GM12875 (cell line): Measurements from ENCODE around the gene PIEZO2.

ENCODE experiments used
- H3K4me3 ChIP-seq: one replicate; pipeline ENCODE4 v1.5.1; 2011; ENCODE audit warnings: low read depth, low read length, control low read depth
- CTCF ChIP-seq: IDR thresholded peaks from 2 replicates; pipeline ENCODE4 v1.5.1; 2011; ENCODE audit warnings: low read depth, mild to moderate bottlenecking, control low read depth, inconsistent platforms, low read length, moderate library complexity, borderline replicate concordance; ENCODE audit not compliant: insufficient read depth

Gene PIEZO2

GRCh38 chr18:10843565-10843964, 305.8 kb downstream of the PIEZO2 start:
- TF ChIP-seq CTCF: no peak
- H3K4me3 ChIP-seq: no peak overlapping the region

DNA sequence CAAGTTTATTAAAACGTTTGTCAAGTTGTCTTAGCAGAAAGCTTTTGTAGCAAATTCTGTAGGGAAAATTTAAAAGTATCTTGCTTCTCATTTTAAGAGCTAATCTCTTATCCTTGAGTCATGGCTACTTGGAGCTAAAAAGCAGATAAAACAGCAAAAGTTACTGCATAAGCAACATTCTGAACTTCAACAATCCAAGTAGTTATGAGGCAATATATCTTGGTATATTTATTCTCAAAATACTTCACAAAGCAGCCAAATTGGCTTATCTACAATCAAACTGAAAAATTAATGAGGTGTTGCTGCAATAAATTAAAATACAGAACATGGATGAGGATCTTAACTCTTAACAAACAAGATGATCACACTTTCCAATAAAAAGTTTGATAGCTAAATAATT, 306.5 kb downstream of the PIEZO2 start:
- H3K4me3 ChIP-seq: no peak overlapping the region
- no peak for TF ChIP-seq CTCF

DNA sequence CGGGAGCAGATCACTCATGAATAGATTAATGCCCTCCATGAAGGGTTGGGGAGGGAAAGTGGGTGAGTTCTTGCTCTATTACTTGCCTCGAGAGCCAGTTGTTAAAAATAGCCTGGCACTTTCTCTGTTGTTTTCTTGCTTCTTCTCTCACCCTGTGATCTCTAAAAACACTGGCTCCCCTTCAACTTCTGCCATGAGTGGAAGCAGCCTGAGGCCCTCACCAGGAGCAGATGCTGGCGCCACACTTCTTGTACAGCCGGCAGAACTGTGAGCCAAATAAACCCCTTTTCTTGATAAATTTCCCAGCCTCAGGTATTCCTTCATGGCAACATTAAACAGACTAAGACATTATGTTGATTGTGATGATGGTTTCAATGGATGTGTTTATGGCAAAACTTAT, 307.0 kb downstream of the PIEZO2 start:
- TF ChIP-seq CTCF: no peak
- no peak overlapping the region for H3K4me3 ChIP-seq

- TF ChIP-seq CTCF: no peak
- H3K4me3 ChIP-seq: no peak overlapping the region
These were observed 308.2 kb downstream of the PIEZO2 start for GRCh38 chr18:10841203-10841602.

DNA sequence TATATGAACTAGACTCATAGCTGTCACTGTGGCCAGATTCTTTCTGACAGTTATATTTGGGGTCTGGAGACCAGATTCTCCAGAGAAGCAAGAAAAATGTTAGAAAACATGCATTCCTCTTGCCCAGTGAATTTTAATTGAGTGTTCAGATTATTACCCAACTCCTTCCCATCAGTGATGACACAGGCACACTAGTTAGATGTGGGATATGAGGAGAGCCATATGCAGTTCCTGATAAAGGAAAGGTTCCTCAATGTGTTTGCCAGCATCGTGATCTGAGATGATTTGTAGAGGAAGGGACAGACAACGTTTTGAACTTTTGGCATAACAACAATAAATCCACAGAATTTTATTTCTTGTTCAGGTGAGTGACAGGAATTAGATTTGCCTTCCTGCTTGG, 308.6 kb downstream of the PIEZO2 start:
- H3K4me3 ChIP-seq: no peak overlapping the region
- no peak for TF ChIP-seq CTCF

GRCh38 chr18:10839421-10839820, 309.9 kb downstream of the PIEZO2 start:
- H3K4me3 ChIP-seq: no peak overlapping the region
- TF ChIP-seq CTCF: no peak

DNA sequence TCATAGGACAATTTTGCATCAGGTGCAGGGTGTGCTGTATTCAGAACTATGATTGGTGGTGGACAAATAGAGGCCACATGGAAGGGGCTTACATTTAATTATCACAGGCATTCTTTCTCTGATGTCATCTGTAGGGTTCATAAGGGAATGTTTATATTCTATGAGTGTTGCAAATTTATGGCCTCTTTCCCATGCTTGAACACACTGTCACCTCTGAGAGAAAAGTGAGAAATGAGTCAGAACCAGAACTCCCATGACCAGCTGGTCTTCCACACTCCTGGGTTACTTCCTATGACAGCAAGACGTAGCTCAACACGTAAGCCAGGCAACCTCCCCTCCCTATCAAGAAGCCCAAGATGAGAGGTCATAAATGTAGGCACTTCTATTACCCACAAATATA, 310.8 kb downstream of the PIEZO2 start:
- TF ChIP-seq CTCF: no peak
- H3K4me3 ChIP-seq: no peak overlapping the region
